SK-N-SH treated with all-trans-retinoic acid at 6 μM for 48 hours (cell line): ENCODE data around the gene CLP1.

Experiments
- ATAC-seq: fragments of 200-7000 bp; cut with Tn5 transposase; 3 replicates; pipeline ENCODE4 v1.9.1; 2020; ENCODE audit warnings: mild to moderate bottlenecking, moderate library complexity
- ARNTL ChIP-seq: fragments of 450-650 bp; formaldehyde crosslinking; IDR thresholded peaks from 2 replicates; pipeline ENCODE4 v1.5.0; 2020; ENCODE audit warnings: low read depth, mild to moderate bottlenecking, moderate library complexity, borderline replicate concordance
- BACH2 ChIP-seq: fragments of 250-450 bp; sonication (Bioruptor Pico); IDR thresholded peaks from 2 replicates; pipeline ENCODE4 v1.9.0; 2021; ENCODE audit warnings: mild to moderate bottlenecking, borderline replicate concordance
- CSDC2 ChIP-seq: fragments of 250-450 bp; sonication (Bioruptor Pico); IDR thresholded peaks from 2 replicates; pipeline ENCODE4 v1.5.0; 2020; ENCODE audit warnings: mild to moderate bottlenecking, moderate library complexity
- CSRNP3 ChIP-seq: fragments of 250-450 bp; sonication (Bioruptor Pico); IDR thresholded peaks from 2 replicates; pipeline ENCODE4 v1.5.1; 2021; ENCODE audit warnings: mild to moderate bottlenecking, moderate library complexity
- GLIS3 ChIP-seq: fragments of 250-450 bp; sonication (Bioruptor Pico); IDR thresholded peaks from 2 replicates; pipeline ENCODE4 v1.5.0; 2020; ENCODE audit warnings: mild to moderate bottlenecking, moderate library complexity
- ISL1 ChIP-seq: fragments of 250-450 bp; sonication (Bioruptor Pico); IDR thresholded peaks from 2 replicates; pipeline ENCODE4 v2.1.2; 2022; ENCODE audit warnings: mild to moderate bottlenecking, moderate library complexity
- OSR1 ChIP-seq: fragments of 250-450 bp; sonication (Bioruptor Pico); IDR thresholded peaks from 2 replicates; pipeline ENCODE4 v1.8.0; 2022; ENCODE audit warnings: moderate library complexity, mild to moderate bottlenecking, inconsistent platforms
- PATZ1 ChIP-seq: fragments of 250-450 bp; sonication (Bioruptor Pico); IDR thresholded peaks from 2 replicates; pipeline ENCODE4 v1.8.0; 2020; ENCODE audit warnings: mild to moderate bottlenecking, moderate library complexity, borderline replicate concordance
- PPARA ChIP-seq: fragments of 250-450 bp; sonication (Bioruptor Pico); IDR thresholded peaks from 2 replicates; pipeline ENCODE4 v1.5.0; 2020; ENCODE audit warnings: mild to moderate bottlenecking, borderline replicate concordance
- RARB ChIP-seq: fragments of 250-450 bp; sonication (Bioruptor Pico); IDR thresholded peaks from 2 replicates; pipeline ENCODE4 v1.8.0; 2021; ENCODE audit warnings: mild to moderate bottlenecking, moderate library complexity
- SNAI2 ChIP-seq: fragments of 250-450 bp; sonication (Bioruptor Pico); IDR thresholded peaks from 2 replicates; pipeline ENCODE4 v1.5.0; 2020; ENCODE audit warnings: mild to moderate bottlenecking, moderate library complexity
- TCF4 ChIP-seq: fragments of 250-450 bp; sonication (Bioruptor Pico); IDR thresholded peaks from 2 replicates; pipeline ENCODE4 v1.8.0; 2021; ENCODE audit warnings: mild to moderate bottlenecking, moderate library complexity, borderline replicate concordance
- TOX ChIP-seq: fragments of 250-450 bp; sonication (Bioruptor Pico); IDR thresholded peaks from 2 replicates; pipeline ENCODE4 v1.8.0; 2021; ENCODE audit warnings: mild to moderate bottlenecking, moderate library complexity, borderline replicate concordance
- TSHZ2 ChIP-seq: fragments of 250-450 bp; sonication (Bioruptor Pico); IDR thresholded peaks from 2 replicates; pipeline ENCODE4 v1.5.0; 2020; ENCODE audit warnings: mild to moderate bottlenecking, moderate library complexity
- ZC3H10 ChIP-seq: fragments of 250-450 bp; sonication (Bioruptor Pico); IDR thresholded peaks from 2 replicates; pipeline ENCODE4 v1.5.1; 2021; ENCODE audit warnings: mild to moderate bottlenecking, moderate library complexity
- ZFP30 ChIP-seq: fragments of 450-650 bp; formaldehyde crosslinking; IDR thresholded peaks from 2 replicates; pipeline ENCODE4 v1.5.0; 2022; ENCODE audit warnings: mild to moderate bottlenecking, moderate library complexity
- ZNF565 ChIP-seq: fragments of 450-650 bp; formaldehyde crosslinking; conservative IDR thresholded peaks from 2 replicates; pipeline ENCODE4 v1.5.0; 2020; ENCODE audit warnings: low read depth, mild to moderate bottlenecking, moderate library complexity
- ZNF70 ChIP-seq: fragments of 450-650 bp; formaldehyde crosslinking; IDR thresholded peaks from 2 replicates; pipeline ENCODE4 v1.5.0; 2020; ENCODE audit warnings: mild to moderate bottlenecking, moderate library complexity
- TF ChIP-seq, protein P1 (sequence below): fragments of 250-450 bp; sonication (Bioruptor Pico); IDR thresholded peaks from 2 replicates; pipeline ENCODE4 v1.5.1; 2020; ENCODE audit warnings: low read depth, mild to moderate bottlenecking, moderate library complexity
- TF ChIP-seq, protein P2 (sequence below): fragments of 250-450 bp; sonication (Bioruptor Pico); IDR thresholded peaks from 2 replicates; pipeline ENCODE4 v1.8.0; 2021; ENCODE audit warnings: low read depth, mild to moderate bottlenecking, moderate library complexity, borderline replicate concordance

CLP1 gene

GRCh38 chr11:57615308-57615707 is 42.3 kb upstream of the CLP1 start:
- TF ChIP-seq, protein P1, sequence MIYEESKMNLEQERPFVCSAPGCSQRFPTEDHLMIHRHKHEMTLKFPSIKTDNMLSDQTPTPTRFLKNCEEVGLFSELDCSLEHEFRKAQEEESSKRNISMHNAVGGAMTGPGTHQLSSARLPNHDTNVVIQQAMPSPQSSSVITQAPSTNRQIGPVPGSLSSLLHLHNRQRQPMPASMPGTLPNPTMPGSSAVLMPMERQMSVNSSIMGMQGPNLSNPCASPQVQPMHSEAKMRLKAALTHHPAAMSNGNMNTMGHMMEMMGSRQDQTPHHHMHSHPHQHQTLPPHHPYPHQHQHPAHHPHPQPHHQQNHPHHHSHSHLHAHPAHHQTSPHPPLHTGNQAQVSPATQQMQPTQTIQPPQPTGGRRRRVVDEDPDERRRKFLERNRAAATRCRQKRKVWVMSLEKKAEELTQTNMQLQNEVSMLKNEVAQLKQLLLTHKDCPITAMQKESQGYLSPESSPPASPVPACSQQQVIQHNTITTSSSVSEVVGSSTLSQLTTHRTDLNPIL: no peak
- no peak for TF ChIP-seq ISL1 (CRISPR knock-in tag)
- TF ChIP-seq SNAI2 (CRISPR knock-in tag): no peak
- no peak for TF ChIP-seq OSR1
- no peak for TF ChIP-seq BACH2 (CRISPR knock-in tag)
- no peak for TF ChIP-seq GLIS3
- no peak for TF ChIP-seq PATZ1 (CRISPR knock-in tag)
- TF ChIP-seq ZC3H10 (CRISPR knock-in tag): no peak
- TF ChIP-seq ARNTL (CRISPR knock-in tag): no peak
- no peak for ATAC-seq

- no peak for TF ChIP-seq ZNF70 (CRISPR knock-in tag)
- TF ChIP-seq, all 23 proteins: peak for 0
- no peak for ATAC-seq
Measured at GRCh38 chr11:57616595-57616994, 41.0 kb upstream of the CLP1 start.

- ATAC-seq: no peak
- no peak for TF ChIP-seq ARNTL (CRISPR knock-in tag)
- no peak for TF ChIP-seq CSDC2 (CRISPR knock-in tag)
- no peak for TF ChIP-seq ZNF70 (CRISPR knock-in tag)
- TF ChIP-seq ZNF565 (CRISPR knock-in tag): no peak
Measured at GRCh38 chr11:57618438-57618837, 39.1 kb upstream of the CLP1 start.

DNA sequence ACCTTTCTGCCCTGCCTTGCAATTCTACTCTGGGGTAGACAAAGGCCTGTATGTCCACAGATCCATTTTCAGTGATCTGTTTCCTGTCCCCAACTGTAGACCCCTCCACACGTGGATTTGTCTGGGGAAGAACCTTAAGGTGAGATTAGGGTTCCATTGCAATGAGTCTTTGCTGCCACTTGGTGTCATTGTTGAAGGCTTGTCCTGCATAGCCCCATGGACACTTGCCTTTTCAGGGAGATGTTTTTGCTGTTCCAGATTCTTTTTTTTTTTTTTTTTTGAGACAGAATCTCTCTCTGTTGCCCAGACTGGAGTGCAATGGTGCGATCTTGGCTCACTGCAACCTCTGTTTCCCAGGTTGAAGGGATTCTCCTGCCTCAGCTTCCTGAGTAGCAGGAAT is 38.2 kb upstream of the CLP1 start:
- TF ChIP-seq TSHZ2 (CRISPR knock-in tag): no peak
- no peak for TF ChIP-seq SNAI2 (CRISPR knock-in tag)
- TF ChIP-seq ISL1 (CRISPR knock-in tag): no peak
- no peak for TF ChIP-seq CSRNP3 (CRISPR knock-in tag)
- no peak for TF ChIP-seq RARB
- TF ChIP-seq CSDC2 (CRISPR knock-in tag): no peak
- no peak for TF ChIP-seq PPARA (CRISPR knock-in tag)
- TF ChIP-seq ARNTL (CRISPR knock-in tag): no peak
- TF ChIP-seq ZFP30 (CRISPR knock-in tag): no peak
- TF ChIP-seq, protein P2, sequence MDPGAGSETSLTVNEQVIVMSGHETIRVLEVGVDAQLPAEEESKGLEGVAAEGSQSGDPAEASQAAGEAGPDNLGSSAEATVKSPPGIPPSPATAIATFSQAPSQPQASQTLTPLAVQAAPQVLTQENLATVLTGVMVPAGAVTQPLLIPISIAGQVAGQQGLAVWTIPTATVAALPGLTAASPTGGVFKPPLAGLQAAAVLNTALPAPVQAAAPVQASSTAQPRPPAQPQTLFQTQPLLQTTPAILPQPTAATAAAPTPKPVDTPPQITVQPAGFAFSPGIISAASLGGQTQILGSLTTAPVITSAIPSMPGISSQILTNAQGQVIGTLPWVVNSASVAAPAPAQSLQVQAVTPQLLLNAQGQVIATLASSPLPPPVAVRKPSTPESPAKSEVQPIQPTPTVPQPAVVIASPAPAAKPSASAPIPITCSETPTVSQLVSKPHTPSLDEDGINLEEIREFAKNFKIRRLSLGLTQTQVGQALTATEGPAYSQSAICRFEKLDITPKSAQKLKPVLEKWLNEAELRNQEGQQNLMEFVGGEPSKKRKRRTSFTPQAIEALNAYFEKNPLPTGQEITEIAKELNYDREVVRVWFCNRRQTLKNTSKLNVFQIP: no peak
- no peak for TF ChIP-seq TOX (CRISPR knock-in tag)
- no peak for TF ChIP-seq TCF4 (CRISPR knock-in tag)
- TF ChIP-seq ZNF70 (CRISPR knock-in tag): no peak
- no peak for TF ChIP-seq ZNF565 (CRISPR knock-in tag)
- no peak for TF ChIP-seq OSR1
- TF ChIP-seq BACH2 (CRISPR knock-in tag): no peak
- TF ChIP-seq, protein P1: no peak
- ATAC-seq: no peak
